ENCODE measurements around the gene RNLS.
A peak's percentile ranks its signal among the peaks of the same experiment; 100 is the strongest.

Gene RNLS

DNA sequence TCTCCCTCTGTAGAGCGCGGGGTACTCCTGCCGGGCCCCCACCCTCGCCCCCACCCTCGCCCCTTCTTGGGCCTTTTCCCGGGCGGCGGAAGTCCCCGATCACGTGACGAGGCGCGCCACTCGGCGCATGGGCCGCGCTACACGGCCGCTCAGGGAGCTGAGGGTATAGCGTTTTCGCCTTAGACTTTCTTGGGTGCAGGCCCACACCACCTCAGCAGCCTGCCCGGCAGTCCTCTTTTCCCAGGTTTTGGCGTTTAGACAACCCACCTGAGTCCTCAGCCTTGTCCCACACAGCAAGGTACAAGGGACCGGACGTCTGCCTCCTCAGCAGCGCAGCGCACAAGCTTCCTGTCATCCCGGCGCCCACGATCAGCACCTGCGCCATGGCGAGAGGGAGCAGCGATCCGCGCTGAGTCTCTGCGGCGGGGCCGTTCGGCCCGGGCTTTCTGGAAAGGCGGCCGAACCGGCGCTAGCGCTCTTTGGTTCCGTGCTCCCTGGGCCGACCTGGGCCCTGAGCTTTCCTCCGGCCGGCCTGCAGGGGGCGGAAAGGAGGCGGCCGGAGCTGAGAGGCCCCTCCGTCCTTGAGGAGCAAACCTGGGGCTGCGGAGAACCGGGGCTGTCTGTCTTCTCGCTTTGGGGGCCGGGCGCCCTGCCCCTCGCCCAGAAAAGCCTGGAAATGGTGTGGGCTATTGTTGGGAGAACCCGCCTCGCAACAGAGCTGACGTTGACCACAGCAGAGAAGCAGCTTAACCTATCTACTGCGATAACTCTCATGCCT lies at the start of gene RNLS:
Gene RNLS (minus strand): TSS at position 513 of the 778 bp plus-strand sequence.
- TF ChIP-seq, protein P1, sequence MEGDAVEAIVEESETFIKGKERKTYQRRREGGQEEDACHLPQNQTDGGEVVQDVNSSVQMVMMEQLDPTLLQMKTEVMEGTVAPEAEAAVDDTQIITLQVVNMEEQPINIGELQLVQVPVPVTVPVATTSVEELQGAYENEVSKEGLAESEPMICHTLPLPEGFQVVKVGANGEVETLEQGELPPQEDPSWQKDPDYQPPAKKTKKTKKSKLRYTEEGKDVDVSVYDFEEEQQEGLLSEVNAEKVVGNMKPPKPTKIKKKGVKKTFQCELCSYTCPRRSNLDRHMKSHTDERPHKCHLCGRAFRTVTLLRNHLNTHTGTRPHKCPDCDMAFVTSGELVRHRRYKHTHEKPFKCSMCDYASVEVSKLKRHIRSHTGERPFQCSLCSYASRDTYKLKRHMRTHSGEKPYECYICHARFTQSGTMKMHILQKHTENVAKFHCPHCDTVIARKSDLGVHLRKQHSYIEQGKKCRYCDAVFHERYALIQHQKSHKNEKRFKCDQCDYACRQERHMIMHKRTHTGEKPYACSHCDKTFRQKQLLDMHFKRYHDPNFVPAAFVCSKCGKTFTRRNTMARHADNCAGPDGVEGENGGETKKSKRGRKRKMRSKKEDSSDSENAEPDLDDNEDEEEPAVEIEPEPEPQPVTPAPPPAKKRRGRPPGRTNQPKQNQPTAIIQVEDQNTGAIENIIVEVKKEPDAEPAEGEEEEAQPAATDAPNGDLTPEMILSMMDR (conservative IDR thresholded peaks at IDR 0.05; ENCODE audit: control insufficient read depth, insufficient read depth, low read depth, low read length), result peak; percentile 56
- peak; percentile 49 for DNase-seq (ENCODE audit: low read depth)

GRCh38 chr10:88624840-88625239 lies 41.7 kb upstream of the RNLS start:
- DNase-seq (ENCODE audit: low read depth), result no peak
- TF ChIP-seq, protein P1 (conservative IDR thresholded peaks at IDR 0.05; ENCODE audit: control insufficient read depth, insufficient read depth, low read depth, low read length), result no peak
- no peak overlapping the region for H3K4me3 ChIP-seq (ENCODE audit: control insufficient read depth, low read depth, low read length)

More for the DNA sequence above, at the start of gene RNLS:
- H3K4me3 ChIP-seq (ENCODE audit: control insufficient read depth, low read depth, low read length), result peak within 1 kb of the TSS; percentile 67

GRCh38 chr10:88623835-88624234 lies 40.7 kb upstream of the RNLS start:
- DNase-seq (ENCODE audit: low read depth), result no peak
- TF ChIP-seq, protein P1 (conservative IDR thresholded peaks at IDR 0.05; ENCODE audit: control insufficient read depth, insufficient read depth, low read depth, low read length), result no peak
- no peak overlapping the region for H3K4me3 ChIP-seq (ENCODE audit: control insufficient read depth, low read depth, low read length)

DNA sequence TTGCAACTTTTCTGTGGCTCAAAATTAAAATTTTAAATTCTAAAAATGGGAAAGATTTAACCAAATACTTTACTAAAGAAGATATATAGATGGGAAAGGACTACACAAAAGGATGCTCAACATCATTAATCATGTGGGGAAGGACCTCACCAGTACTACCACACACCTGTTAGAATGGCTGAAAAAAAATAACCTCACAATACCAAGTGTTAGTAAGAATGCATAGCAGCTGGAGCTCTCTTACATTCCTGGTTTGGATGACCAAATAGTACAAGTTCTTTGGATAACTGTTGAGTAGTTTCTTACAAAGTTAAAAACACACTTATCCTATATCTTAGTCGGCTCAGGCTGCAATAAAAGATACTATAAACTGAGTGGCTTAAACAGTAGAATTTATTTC lies 37.3 kb upstream of the RNLS start:
- no peak for DNase-seq (ENCODE audit: low read depth)
- TF ChIP-seq, protein P1 (conservative IDR thresholded peaks at IDR 0.05; ENCODE audit: control insufficient read depth, insufficient read depth, low read depth, low read length), result no peak
- no peak overlapping the region for H3K4me3 ChIP-seq (ENCODE audit: control insufficient read depth, low read depth, low read length)

DNA sequence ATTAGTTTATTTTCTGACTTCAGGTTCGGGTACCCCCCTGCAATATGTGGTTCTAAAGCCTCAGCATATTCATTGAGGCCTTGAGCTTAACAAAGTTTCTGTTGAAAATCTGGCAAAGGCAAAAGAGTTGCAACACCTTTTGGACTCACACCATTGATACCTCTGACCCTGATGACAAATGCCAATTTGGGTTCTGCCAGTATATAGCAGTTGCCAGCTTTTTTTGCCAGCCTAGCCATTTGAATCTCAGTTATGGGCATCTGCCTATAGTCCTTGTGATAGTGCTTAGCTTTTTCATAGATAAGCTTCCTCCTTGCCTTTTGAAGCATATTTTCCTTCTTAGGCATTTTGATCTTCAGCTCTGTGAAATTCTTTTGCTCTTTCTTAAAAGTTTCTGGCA lies 35.4 kb upstream of the RNLS start:
- H3K4me3 ChIP-seq (ENCODE audit: control insufficient read depth, low read depth, low read length), result no peak overlapping the region
- peak; percentile 15 for DNase-seq (ENCODE audit: low read depth)
- TF ChIP-seq, protein P1 (conservative IDR thresholded peaks at IDR 0.05; ENCODE audit: control insufficient read depth, insufficient read depth, low read depth, low read length), result no peak

DNA sequence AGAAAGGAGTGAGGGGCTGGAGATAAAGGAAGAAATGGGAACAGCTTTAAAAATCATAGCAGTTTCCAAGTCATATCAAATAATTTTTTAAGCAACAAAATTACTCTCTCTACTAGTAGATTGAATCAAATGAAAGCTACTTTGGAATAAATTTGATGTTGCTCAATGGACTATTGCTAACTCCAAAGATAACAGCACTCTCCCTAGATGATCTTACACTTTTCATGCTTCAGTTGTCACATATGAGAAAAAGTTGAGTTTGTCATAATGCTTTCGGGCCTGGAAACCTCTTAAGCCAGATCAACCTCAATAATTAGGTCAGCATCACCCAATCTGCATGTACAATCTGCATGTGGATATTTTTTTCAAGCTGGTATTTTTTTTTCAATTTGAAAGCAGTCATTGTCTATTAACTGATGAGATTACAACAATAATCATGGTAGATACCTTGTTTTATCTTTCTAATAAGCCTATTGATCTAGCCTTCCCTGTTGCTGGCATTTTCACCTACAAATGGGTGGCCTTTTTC lies 34.7 kb upstream of the RNLS start:
- no peak for DNase-seq (ENCODE audit: low read depth)
- TF ChIP-seq, protein P1 (conservative IDR thresholded peaks at IDR 0.05; ENCODE audit: control insufficient read depth, insufficient read depth, low read depth, low read length), result no peak
- no peak overlapping the region for H3K4me3 ChIP-seq (ENCODE audit: control insufficient read depth, low read depth, low read length)
